Measurements from ENCODE around the gene PCF11.

The PCF11 gene

GRCh38 chr11:83156996-83157593, at the start of gene PCF11:
TSS of gene PCF11 (plus strand) at chr11:83157131. CDS start at chr11:83157440, 309 bp downstream.
- in situ Hi-C loops (cut with MboI; ENCODE audit: low sequenced_read_pairs): no loop called here

- in situ Hi-C loops (cut with MboI; ENCODE audit: low sequenced_read_pairs): no loop called here
Measured at GRCh38 chr11:83112886-83113285, 44.0 kb upstream of the PCF11 start.

- in situ Hi-C loops (cut with MboI; ENCODE audit: low sequenced_read_pairs): no loop called here
Measured at GRCh38 chr11:83115026-83115425, 41.9 kb upstream of the PCF11 start.

GRCh38 chr11:83115551-83115950, 41.4 kb upstream of the PCF11 start:
- in situ Hi-C loops (cut with MboI; ENCODE audit: low sequenced_read_pairs): no loop called here

- in situ Hi-C loops (cut with MboI; ENCODE audit: low sequenced_read_pairs): no loop called here
Measured at GRCh38 chr11:83116015-83116641, 40.8 kb upstream of the PCF11 start.

GRCh38 chr11:83118814-83119213, 38.1 kb upstream of the PCF11 start:
- in situ Hi-C loops (cut with MboI; ENCODE audit: low sequenced_read_pairs): no loop called here

- in situ Hi-C loops (cut with MboI; ENCODE audit: low sequenced_read_pairs): no loop called here
Measured at GRCh38 chr11:83119216-83119615, 37.7 kb upstream of the PCF11 start.

- in situ Hi-C loops (cut with MboI; ENCODE audit: low sequenced_read_pairs): no loop called here
Measured at GRCh38 chr11:83120327-83120726, 36.6 kb upstream of the PCF11 start.

- in situ Hi-C loops (cut with MboI; ENCODE audit: low sequenced_read_pairs): no loop called here
Measured at GRCh38 chr11:83122050-83122449, 34.9 kb upstream of the PCF11 start.

GRCh38 chr11:83122766-83123165, 34.2 kb upstream of the PCF11 start:
- in situ Hi-C loops (cut with MboI; ENCODE audit: low sequenced_read_pairs): no loop called here

- in situ Hi-C loops (cut with MboI; ENCODE audit: low sequenced_read_pairs): no loop called here
Measured at GRCh38 chr11:83124636-83125424, 32.1 kb upstream of the PCF11 start.

- in situ Hi-C loops (cut with MboI; ENCODE audit: low sequenced_read_pairs): no loop called here
Measured at GRCh38 chr11:83125577-83125976, 31.4 kb upstream of the PCF11 start.

- in situ Hi-C loops (cut with MboI; ENCODE audit: low sequenced_read_pairs): no loop called here
Measured at GRCh38 chr11:83127310-83127637, 29.7 kb upstream of the PCF11 start.

- in situ Hi-C loops (cut with MboI; ENCODE audit: low sequenced_read_pairs): loop anchor here (10.0 kb wide), 1 partner anchor 57 kb away; the partner anchor contains the start of gene RAB30
Measured at GRCh38 chr11:83132191-83132590, 24.7 kb upstream of the PCF11 start.

- in situ Hi-C loops (cut with MboI; ENCODE audit: low sequenced_read_pairs): loop anchor here (10.0 kb wide), 1 partner anchor 58 kb away; the partner anchor contains the start of gene RAB30
Measured at GRCh38 chr11:83133266-83133665, 23.7 kb upstream of the PCF11 start.

GRCh38 chr11:83139310-83139709, 17.6 kb upstream of the PCF11 start:
- in situ Hi-C loops (cut with MboI; ENCODE audit: low sequenced_read_pairs): loop anchor here (10.0 kb wide), 1 partner anchor 65 kb away; the partner anchor contains the start of gene RAB30

GRCh38 chr11:83140691-83141455, 16.1 kb upstream of the PCF11 start:
- in situ Hi-C loops (cut with MboI; ENCODE audit: low sequenced_read_pairs): no loop called here

- in situ Hi-C loops (cut with MboI; ENCODE audit: low sequenced_read_pairs): no loop called here
Measured at GRCh38 chr11:83147895-83148294, 9.0 kb upstream of the PCF11 start.

GRCh38 chr11:83150450-83150849, 6.5 kb upstream of the PCF11 start:
- in situ Hi-C loops (cut with MboI; ENCODE audit: low sequenced_read_pairs): no loop called here

GRCh38 chr11:83151274-83151977, 5.5 kb upstream of the PCF11 start:
- in situ Hi-C loops (cut with MboI; ENCODE audit: low sequenced_read_pairs): no loop called here

- in situ Hi-C loops (cut with MboI; ENCODE audit: low sequenced_read_pairs): no loop called here
Measured at GRCh38 chr11:83152264-83152663, 4.7 kb upstream of the PCF11 start.

Data from HL-60/S4 (cell line).